Neural progenitor cell (in vitro differentiated cells): ENCODE results near the gene CCDC178. TPM values are rescaled to one million over a fixed set of nuclear protein-coding genes. Genes with fewer than 3 reads are reported as not detected.
A peak's percentile ranks its signal among the peaks of the same experiment; 100 is the strongest.

Source experiments
- DNase-seq: peaks from one replicate; pipeline ENCODE4 v3.0.0-alpha.2; 2016; ENCODE audit warnings: low spot score
- H2AFZ ChIP-seq: fragments of 200-600 bp; sonication (generic); replicated peaks from 2 replicates; pipeline ENCODE4 v1.6.1; 2016; ENCODE audit warnings: antibody characterized with exemption
- H3F3A ChIP-seq: fragments of 200-600 bp; sonication (generic); 2 replicates; pipeline ENCODE4 v1.6.1; 2016; ENCODE audit warnings: antibody characterized with exemption, low read depth
- H3K27ac ChIP-seq: fragments of 200-600 bp; sonication (generic); 2 replicates; pipeline ENCODE4 v1.5.1; 2016; ENCODE audit warnings: mild to moderate bottlenecking
- H3K27me3 ChIP-seq: fragments of 200-600 bp; sonication (generic); 2 replicates; pipeline ENCODE4 v1.6.1; 2016; ENCODE audit warnings: mild to moderate bottlenecking, moderate library complexity
- H3K36me3 ChIP-seq: fragments of 200-600 bp; sonication (generic); 2 replicates; pipeline ENCODE4 v1.5.1; 2016
- H3K4me1 ChIP-seq: fragments of 200-600 bp; sonication (generic); 2 replicates; pipeline ENCODE4 v1.6.1; 2016; ENCODE audit warnings: mixed run types
- H3K4me2 ChIP-seq: fragments of 200-600 bp; sonication (generic); 2 replicates; pipeline ENCODE4 v1.6.1; 2016
- H3K4me3 ChIP-seq: fragments of 200-600 bp; sonication (generic); 2 replicates; pipeline ENCODE4 v1.5.1; 2016
- H3K79me2 ChIP-seq: fragments of 200-600 bp; sonication (generic); 2 replicates; pipeline ENCODE4 v1.6.1; 2016; ENCODE audit warnings: low read depth
- H3K9ac ChIP-seq: fragments of 200-600 bp; sonication (generic); 2 replicates; pipeline ENCODE4 v1.6.1; 2016
- H3K9me3 ChIP-seq: fragments of 200-600 bp; sonication (generic); 2 replicates; pipeline ENCODE4 v1.5.1; 2016; ENCODE audit warnings: low read depth
- H4K20me1 ChIP-seq: fragments of 200-600 bp; sonication (generic); 2 replicates; pipeline ENCODE4 v1.6.1; 2016; ENCODE audit warnings: low read depth
- H3K27ac Mint-ChIP-seq: 3 replicates; pipeline ENCODE4 v1.8.0; 2021; ENCODE audit warnings: mixed read lengths
- H3K27me3 Mint-ChIP-seq: 2 replicates; pipeline ENCODE4 v1.8.0; 2022; ENCODE audit warnings: low read depth, mild to moderate bottlenecking, inconsistent platforms, moderate library complexity, mixed read lengths; ENCODE audit not compliant: insufficient read depth
- H3K36me3 Mint-ChIP-seq: 3 replicates; pipeline ENCODE4 v1.8.0; 2021; ENCODE audit warnings: mixed read lengths
- H3K4me1 Mint-ChIP-seq: 3 replicates; pipeline ENCODE4 v1.8.0; 2021; ENCODE audit warnings: mixed read lengths
- H3K4me3 Mint-ChIP-seq: 3 replicates; pipeline ENCODE4 v1.8.0; 2021; ENCODE audit warnings: mild to moderate bottlenecking, moderate library complexity, mixed read lengths
- H3K9me3 Mint-ChIP-seq: 3 replicates; pipeline ENCODE4 v1.8.0; 2020; ENCODE audit warnings: mixed read lengths
- CTCF ChIP-seq: fragments of 200-600 bp; sonication (generic); IDR thresholded peaks from 2 replicates; pipeline ENCODE4 v1.5.1; 2017; ENCODE audit warnings: antibody characterized with exemption, mild to moderate bottlenecking
- EZH2 ChIP-seq: fragments of 200-600 bp; sonication (generic); IDR thresholded peaks from 2 replicates; pipeline ENCODE4 v1.6.1; 2017; ENCODE audit warnings: antibody characterized with exemption, mild to moderate bottlenecking, moderate library complexity
- EZH2phosphoT487 ChIP-seq: fragments of 200-600 bp; sonication (generic); IDR thresholded peaks from 2 replicates; pipeline ENCODE4 v1.6.1; 2017; ENCODE audit warnings: antibody characterized with exemption
- total RNA-seq: library from RNA; depleted of rRNA; stranded (reverse); fragments of >200 nt; gene quantifications from 2 replicates; pipeline ENCODE4 v1.2.3, GENCODE V29; 2015; ENCODE audit warnings: low replicate concordance

Gene CCDC178
- total RNA-seq, 1 donor from 2014 or later = 0.51 TPM

- no peak overlapping the region for H3K9ac ChIP-seq
- TF ChIP-seq EZH2phosphoT487 = no peak
- no peak for TF ChIP-seq CTCF
- no peak for TF ChIP-seq EZH2
- H3K4me1 ChIP-seq = peaks cover 8% of the 10 kb centered on the region
- H3F3A ChIP-seq = no peaks in the 10 kb centered on the region
- DNase-seq = no peak
- Mint-ChIP-seq H3K36me3 (peaks cover 6% of the 10 kb centered on the region), H3K4me1 (peaks cover 29% of the 10 kb centered on the region), H3K4me3 (peak overlapping the region; percentile 44), H3K27me3 (no peaks in the 10 kb centered on the region), H3K27ac (peak overlapping the region; percentile 50), H3K9me3 (peaks cover 11% of the 10 kb centered on the region)
- H3K79me2 ChIP-seq = no peaks in the 10 kb centered on the region
- no peaks in the 10 kb centered on the region for H4K20me1 ChIP-seq
- no peaks in the 10 kb centered on the region for H3K9me3 ChIP-seq
- peak overlapping the region; percentile 61 for H2AFZ ChIP-seq
- no peaks in the 10 kb centered on the region for H3K27me3 ChIP-seq
- no peaks in the 10 kb centered on the region for H3K36me3 ChIP-seq
- H3K4me3 ChIP-seq = no peak overlapping the region
- H3K27ac ChIP-seq = no peak overlapping the region
- H3K4me2 ChIP-seq = peak overlapping the region; percentile 13
Observed at GRCh38 chr18:32974421-32975162, 465.9 kb downstream of the CCDC178 start.

- Histone ChIP-seq H3K79me2 (no peaks in the 10 kb centered on the region), H4K20me1 (no peaks in the 10 kb centered on the region), H3K4me2 (no peak overlapping the region), H3K4me1 (no peaks in the 10 kb centered on the region), H3K27me3 (no peaks in the 10 kb centered on the region), H3K9ac (no peak overlapping the region), H3K36me3 (no peaks in the 10 kb centered on the region), H3K4me3 (no peak overlapping the region), H3F3A (no peaks in the 10 kb centered on the region), H2AFZ (no peak overlapping the region), H3K27ac (no peak overlapping the region), H3K9me3 (no peaks in the 10 kb centered on the region)
- DNase-seq = no peak
- Mint-ChIP-seq H3K4me1 (no peaks in the 10 kb centered on the region), H3K27ac (no peak overlapping the region), H3K4me3 (no peak overlapping the region), H3K27me3 (no peaks in the 10 kb centered on the region), H3K9me3 (peaks cover 6% of the 10 kb centered on the region), H3K36me3 (peaks cover 6% of the 10 kb centered on the region)
- no peak for TF ChIP-seq EZH2phosphoT487
- no peak for TF ChIP-seq CTCF
- TF ChIP-seq EZH2 = no peak
Observed at GRCh38 chr18:32968248-32968647, 472.3 kb downstream of the CCDC178 start.

GRCh38 chr18:32966141-32966540 is 474.4 kb downstream of the CCDC178 start:
- Histone ChIP-seq H3K4me2 (no peak overlapping the region), H3F3A (no peaks in the 10 kb centered on the region), H3K4me1 (no peaks in the 10 kb centered on the region), H3K9me3 (no peaks in the 10 kb centered on the region), H4K20me1 (no peaks in the 10 kb centered on the region), H3K36me3 (no peaks in the 10 kb centered on the region), H3K79me2 (no peaks in the 10 kb centered on the region), H2AFZ (no peak overlapping the region), H3K27ac (no peak overlapping the region), H3K4me3 (no peak overlapping the region), H3K27me3 (no peaks in the 10 kb centered on the region), H3K9ac (no peak overlapping the region)
- Mint-ChIP-seq H3K27me3 (no peaks in the 10 kb centered on the region), H3K36me3 (no peaks in the 10 kb centered on the region), H3K27ac (no peak overlapping the region), H3K9me3 (peaks cover 2% of the 10 kb centered on the region), H3K4me1 (peaks cover 7% of the 10 kb centered on the region), H3K4me3 (no peak overlapping the region)
- no peak for TF ChIP-seq EZH2phosphoT487
- no peak for TF ChIP-seq CTCF
- no peak for TF ChIP-seq EZH2
- DNase-seq = no peak
